ENCODE results near the gene NTMT2.
"Not testable (repeated sequence)": the region's sequence is repeated elsewhere in the genome, so short reads cannot be mapped to it uniquely, and the experiment has no call there.

The NTMT2 gene

GRCh38 chr1:170157820-170158219 lies 12.1 kb downstream of the NTMT2 start:
- ATAC-seq, result no peak

GRCh38 chr1:170162459-170163246 lies 16.9 kb downstream of the NTMT2 start:
- DNase-seq, result no peak
- ATAC-seq, result no peak

More at GRCh38 chr1:170157820-170158219, 12.1 kb downstream of the NTMT2 start:
- no peak for DNase-seq

- no peak for ATAC-seq
- no peak for DNase-seq
Observed at GRCh38 chr1:170164103-170164763, 18.5 kb downstream of the NTMT2 start.

- ATAC-seq (no peak), DNase-seq (no peak)
Observed at GRCh38 chr1:170166518-170167180, 20.9 kb downstream of the NTMT2 start.

- DNase-seq (no peak), ATAC-seq (no peak)
Observed at GRCh38 chr1:170168265-170168664, 22.5 kb downstream of the NTMT2 start.

- not testable (repeated sequence) for ATAC-seq, DNase-seq
Observed at GRCh38 chr1:170170513-170170912, 24.8 kb downstream of the NTMT2 start.

GRCh38 chr1:170174395-170174794 lies 28.6 kb downstream of the NTMT2 start:
- ATAC-seq, result no peak
- DNase-seq, result no peak

- ATAC-seq (no peak), DNase-seq (no peak)
Observed at GRCh38 chr1:170175041-170175440, 29.3 kb downstream of the NTMT2 start.

GRCh38 chr1:170175484-170175883 lies 29.7 kb downstream of the NTMT2 start:
- DNase-seq (no peak), ATAC-seq (no peak)

- ATAC-seq (no peak), DNase-seq (no peak)
Observed at GRCh38 chr1:170176772-170177171, 31.0 kb downstream of the NTMT2 start.

- no peak for DNase-seq
- no peak for ATAC-seq
Observed at GRCh38 chr1:170182442-170182841, 36.7 kb downstream of the NTMT2 start.

- no peak for DNase-seq
- no peak for ATAC-seq
Observed at GRCh38 chr1:170192546-170192945, 46.8 kb downstream of the NTMT2 start.

GRCh38 chr1:170194451-170194850 lies 48.7 kb downstream of the NTMT2 start:
- ATAC-seq, result no peak
- no peak for DNase-seq

- DNase-seq, result no peak
- no peak for ATAC-seq
Observed at GRCh38 chr1:170196490-170197236, 50.9 kb downstream of the NTMT2 start.

GRCh38 chr1:170198090-170198489 lies 52.3 kb downstream of the NTMT2 start:
- DNase-seq, result no peak
- ATAC-seq, result no peak

- DNase-seq (no peak), ATAC-seq (no peak)
Observed at GRCh38 chr1:170198584-170198983, 52.8 kb downstream of the NTMT2 start.

GRCh38 chr1:170200161-170200560 lies 54.4 kb downstream of the NTMT2 start:
- no peak for DNase-seq

GRCh38 chr1:170200621-170201397 lies 55.0 kb downstream of the NTMT2 start:
- ATAC-seq (no peak), DNase-seq (no peak)

More at GRCh38 chr1:170200161-170200560, 54.4 kb downstream of the NTMT2 start:
- ATAC-seq, result no peak

- no peak for DNase-seq
- no peak for ATAC-seq
Observed at GRCh38 chr1:170203693-170204092, 57.9 kb downstream of the NTMT2 start.

- DNase-seq, result no peak
- no peak for ATAC-seq
Observed at GRCh38 chr1:170204121-170204520, 58.4 kb downstream of the NTMT2 start.

- ATAC-seq (no peak), DNase-seq (no peak)
Observed at GRCh38 chr1:170205301-170205700, 59.5 kb downstream of the NTMT2 start.

GRCh38 chr1:170209125-170209524 lies 63.4 kb downstream of the NTMT2 start:
- DNase-seq (no peak), ATAC-seq (no peak)
